Measurements from ENCODE around the gene ETS2. TPM values are rescaled to one million over a fixed set of nuclear protein-coding genes. Genes with fewer than 3 reads are reported as not detected.

The ETS2 gene
- total RNA-seq, 2 donors from 2014 or later, result 98.4 to 102 TPM

DNA sequence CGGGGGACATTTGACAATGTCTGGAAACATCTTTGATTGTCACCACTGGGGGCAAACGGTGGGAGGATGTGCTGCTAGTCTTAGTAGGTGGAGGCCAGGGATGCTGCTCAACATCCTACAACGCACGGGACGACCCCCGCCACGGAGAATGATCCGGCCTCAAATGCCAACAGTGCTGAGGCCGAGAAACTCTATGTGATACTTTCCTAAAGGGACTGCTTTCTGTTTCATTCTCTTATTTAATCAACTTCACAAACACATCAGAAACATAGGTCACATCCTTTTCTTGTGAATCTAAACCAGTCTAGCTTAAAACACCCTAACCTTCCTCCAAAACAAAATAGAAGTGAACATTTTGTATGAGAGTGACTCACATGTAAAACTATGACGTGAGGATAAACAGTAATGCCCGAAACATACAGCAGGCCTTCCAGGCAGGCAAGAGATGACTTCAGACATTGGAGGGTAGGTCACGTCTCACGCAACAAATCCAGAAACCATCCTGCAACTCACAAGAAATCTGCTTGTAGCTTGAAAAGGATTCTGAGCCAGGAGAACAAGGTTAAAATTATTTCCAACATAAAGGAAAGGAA, 37.2 kb upstream of the ETS2 start:
- Mint-ChIP-seq H3K9me3 (peaks cover 13% of the 10 kb centered on the region), H3K4me3 (no peak overlapping the region), H3K27ac (no peak overlapping the region), H3K4me1 (peaks cover 8% of the 10 kb centered on the region), H3K36me3 (ENCODE audit: low read depth) (peaks cover 22% of the 10 kb centered on the region), H3K27me3 (ENCODE audit: insufficient read depth) (peaks cover 14% of the 10 kb centered on the region)
- Histone ChIP-seq H3K4me3 (ENCODE audit: low read length) (no peak overlapping the region), H3K27ac (ENCODE audit: low read depth, low read length) (no peak overlapping the region), H3K9ac (ENCODE audit: extremely low read depth, low read length, poor library complexity, severe bottlenecking) (no peak overlapping the region), H3K9me3 (ENCODE audit: control insufficient read depth, low read length) (peaks cover 16% of the 10 kb centered on the region), H3K27me3 (ENCODE audit: control insufficient read depth, insufficient read depth, low read length, poor library complexity, severe bottlenecking) (no peaks in the 10 kb centered on the region), H3K36me3 (ENCODE audit: control insufficient read depth, insufficient read depth, low read length) (peaks cover 5% of the 10 kb centered on the region), H3K4me1 (ENCODE audit: control insufficient read depth, insufficient read depth, low read length) (no peaks in the 10 kb centered on the region)
- 66 to 93% methylated on average over 4 to 13 of the region's 13 CpGs for WGBS, 2 experiments (ENCODE audit: insufficient coverage in 1 of 2, insufficient read length in 1 of 2)
- TF ChIP-seq, protein P1, sequence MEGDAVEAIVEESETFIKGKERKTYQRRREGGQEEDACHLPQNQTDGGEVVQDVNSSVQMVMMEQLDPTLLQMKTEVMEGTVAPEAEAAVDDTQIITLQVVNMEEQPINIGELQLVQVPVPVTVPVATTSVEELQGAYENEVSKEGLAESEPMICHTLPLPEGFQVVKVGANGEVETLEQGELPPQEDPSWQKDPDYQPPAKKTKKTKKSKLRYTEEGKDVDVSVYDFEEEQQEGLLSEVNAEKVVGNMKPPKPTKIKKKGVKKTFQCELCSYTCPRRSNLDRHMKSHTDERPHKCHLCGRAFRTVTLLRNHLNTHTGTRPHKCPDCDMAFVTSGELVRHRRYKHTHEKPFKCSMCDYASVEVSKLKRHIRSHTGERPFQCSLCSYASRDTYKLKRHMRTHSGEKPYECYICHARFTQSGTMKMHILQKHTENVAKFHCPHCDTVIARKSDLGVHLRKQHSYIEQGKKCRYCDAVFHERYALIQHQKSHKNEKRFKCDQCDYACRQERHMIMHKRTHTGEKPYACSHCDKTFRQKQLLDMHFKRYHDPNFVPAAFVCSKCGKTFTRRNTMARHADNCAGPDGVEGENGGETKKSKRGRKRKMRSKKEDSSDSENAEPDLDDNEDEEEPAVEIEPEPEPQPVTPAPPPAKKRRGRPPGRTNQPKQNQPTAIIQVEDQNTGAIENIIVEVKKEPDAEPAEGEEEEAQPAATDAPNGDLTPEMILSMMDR (conservative IDR thresholded peaks at IDR 0.05), result no peak
- no peak for DNase-seq

DNA sequence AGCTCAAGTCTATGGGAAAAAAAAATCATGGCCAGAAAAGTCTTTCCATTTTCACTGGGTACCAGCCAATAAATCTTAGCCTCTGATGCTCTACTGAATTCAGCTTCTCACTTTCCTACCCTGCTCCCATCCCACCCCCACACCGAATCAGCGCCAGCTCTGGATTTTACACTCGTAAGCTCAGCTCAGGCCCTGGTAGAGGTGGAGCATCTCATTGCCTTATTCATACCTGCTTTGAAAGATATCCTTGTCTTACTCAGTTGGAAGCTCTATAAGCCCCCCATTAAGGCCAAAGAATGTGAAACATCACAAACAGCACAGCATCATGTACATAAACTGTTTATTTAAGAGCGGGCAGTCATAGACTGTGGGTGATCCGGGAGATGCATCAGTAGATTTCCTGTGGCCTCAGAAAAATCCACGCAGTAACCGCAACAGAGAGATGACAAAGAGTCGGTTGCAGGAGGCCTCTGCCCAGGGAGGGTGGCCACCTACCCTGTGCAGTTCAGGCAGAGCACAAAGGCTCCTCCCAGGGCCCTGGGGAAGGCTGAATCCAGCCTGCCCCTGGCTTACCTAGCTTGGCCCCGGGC, 36.4 kb upstream of the ETS2 start:
- Mint-ChIP-seq H3K9me3 (peaks cover 13% of the 10 kb centered on the region), H3K4me3 (no peak overlapping the region), H3K4me1 (peaks cover 8% of the 10 kb centered on the region), H3K27me3 (ENCODE audit: insufficient read depth) (peaks cover 14% of the 10 kb centered on the region), H3K36me3 (ENCODE audit: low read depth) (peaks cover 19% of the 10 kb centered on the region), H3K27ac (no peak overlapping the region)
- Histone ChIP-seq H3K36me3 (ENCODE audit: control insufficient read depth, insufficient read depth, low read length) (peaks cover 5% of the 10 kb centered on the region), H3K27ac (ENCODE audit: low read depth, low read length) (no peak overlapping the region), H3K4me1 (ENCODE audit: control insufficient read depth, insufficient read depth, low read length) (no peaks in the 10 kb centered on the region), H3K27me3 (ENCODE audit: control insufficient read depth, insufficient read depth, low read length, poor library complexity, severe bottlenecking) (no peaks in the 10 kb centered on the region), H3K9ac (ENCODE audit: extremely low read depth, low read length, poor library complexity, severe bottlenecking) (no peak overlapping the region), H3K4me3 (ENCODE audit: low read length) (no peak overlapping the region), H3K9me3 (ENCODE audit: control insufficient read depth, low read length) (peaks cover 16% of the 10 kb centered on the region)
- TF ChIP-seq, protein P1 (conservative IDR thresholded peaks at IDR 0.05), result no peak
- 83 to 98% methylated on average over 7 to 9 of the region's 9 CpGs for WGBS, 2 experiments (ENCODE audit: insufficient coverage in 1 of 2, insufficient read length in 1 of 2)
- no peak for DNase-seq

DNA sequence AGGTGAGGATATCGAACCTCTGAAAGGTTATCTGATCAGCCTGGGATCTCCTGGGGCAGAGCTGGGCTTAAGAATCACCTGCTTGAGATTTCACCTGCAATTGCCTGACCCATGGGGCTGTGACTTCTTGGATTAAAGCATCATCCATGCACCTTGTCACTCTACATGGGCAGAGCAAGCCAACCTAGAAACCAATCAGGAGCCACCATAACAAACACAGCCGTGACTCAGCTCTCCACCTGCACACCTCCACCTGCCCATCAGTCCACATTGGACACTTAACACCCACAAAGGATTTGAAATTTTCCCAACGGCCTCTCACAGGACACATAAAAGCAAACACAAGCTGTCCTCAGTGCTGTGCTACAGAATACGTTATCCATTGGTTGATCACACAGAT, 35.1 kb upstream of the ETS2 start:
- no peak overlapping the region for H3K27ac ChIP-seq (ENCODE audit: low read depth, low read length)
- H3K4me3 Mint-ChIP-seq, result no peak overlapping the region
- 86 to 90% methylated on average over 3 to 4 of the region's 4 CpGs for WGBS, 2 experiments (ENCODE audit: insufficient coverage in 1 of 2, insufficient read length in 1 of 2)
- H3K4me1 Mint-ChIP-seq, result peaks cover 8% of the 10 kb centered on the region
- peaks cover 9% of the 10 kb centered on the region for H3K36me3 Mint-ChIP-seq (ENCODE audit: low read depth)
- H3K9me3 ChIP-seq (ENCODE audit: control insufficient read depth, low read length), result peaks cover 9% of the 10 kb centered on the region
- TF ChIP-seq, protein P1 (conservative IDR thresholded peaks at IDR 0.05), result no peak
- H3K27me3 ChIP-seq (ENCODE audit: control insufficient read depth, insufficient read depth, low read length, poor library complexity, severe bottlenecking), result no peaks in the 10 kb centered on the region
- H3K27me3 Mint-ChIP-seq (ENCODE audit: insufficient read depth), result peaks cover 10% of the 10 kb centered on the region
- no peaks in the 10 kb centered on the region for H3K36me3 ChIP-seq (ENCODE audit: control insufficient read depth, insufficient read depth, low read length)
- H3K9me3 Mint-ChIP-seq, result peaks cover 9% of the 10 kb centered on the region
- no peak overlapping the region for H3K4me3 ChIP-seq (ENCODE audit: low read length)
- no peaks in the 10 kb centered on the region for H3K4me1 ChIP-seq (ENCODE audit: control insufficient read depth, insufficient read depth, low read length)
- no peak overlapping the region for H3K9ac ChIP-seq (ENCODE audit: extremely low read depth, low read length, poor library complexity, severe bottlenecking)
- DNase-seq, result no peak
- no peak overlapping the region for H3K27ac Mint-ChIP-seq

Measured in endodermal cell (in vitro differentiated cells).